ENCODE results near the gene ADPRS.

The ADPRS gene

DNA sequence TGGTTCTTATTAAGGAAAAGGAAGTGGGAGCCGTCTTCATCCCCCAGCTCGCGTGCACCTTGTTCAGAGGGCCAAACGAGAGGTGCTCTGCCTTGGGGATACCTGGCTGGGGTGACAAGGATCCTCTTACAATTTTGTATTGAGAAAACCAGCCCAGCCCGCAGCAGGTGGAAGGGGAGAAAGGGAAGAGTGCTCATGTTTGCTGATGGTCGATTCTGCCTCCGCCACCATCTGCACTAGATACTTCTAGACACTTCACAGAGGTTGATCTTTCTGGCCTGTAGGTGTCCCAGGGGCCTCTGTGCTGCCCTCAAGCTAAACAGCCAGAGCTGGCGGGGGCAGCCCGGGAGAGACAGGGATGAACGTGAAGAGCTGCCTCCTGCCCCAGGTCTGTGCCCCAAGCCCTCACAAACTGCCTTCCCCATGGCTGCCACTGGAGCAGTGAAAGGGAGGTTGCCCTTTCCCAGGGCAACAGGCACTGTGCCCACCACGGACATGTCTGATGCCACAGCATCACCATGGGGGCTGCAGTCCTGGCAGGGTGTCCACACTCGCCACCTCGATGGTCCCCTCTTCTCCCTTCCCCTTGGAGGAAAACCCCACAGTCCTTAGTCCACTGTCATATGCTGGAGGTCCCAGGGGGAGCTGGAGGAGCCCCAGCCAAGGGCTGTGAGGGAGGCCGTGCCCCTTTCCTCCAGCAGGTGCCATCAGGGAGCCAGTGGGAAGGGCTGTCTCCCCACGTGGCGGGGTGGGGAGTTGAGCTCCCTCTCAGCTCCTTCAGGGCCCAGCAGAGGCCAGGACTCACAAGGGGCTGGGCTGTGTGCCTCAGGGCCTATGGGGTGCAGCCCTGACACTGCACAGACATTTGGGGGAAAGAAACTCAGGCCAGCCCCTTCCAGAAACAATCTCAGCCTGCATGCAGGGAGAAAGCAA lies 8.1 kb downstream of the ADPRS start:
- Histone ChIP-seq H3K36me3 (peaks cover 53% of the 10 kb centered on the region), H3K27ac (peak overlapping the region; percentile 78), H3K4me1 (ENCODE audit: control insufficient read depth in 1 of 2, insufficient read depth in 1 of 2, low read depth in 1 of 2, low read length in 1 of 2) (peaks cover 18 to 28% of the 10 kb centered on the region in 2 experiments)

DNA sequence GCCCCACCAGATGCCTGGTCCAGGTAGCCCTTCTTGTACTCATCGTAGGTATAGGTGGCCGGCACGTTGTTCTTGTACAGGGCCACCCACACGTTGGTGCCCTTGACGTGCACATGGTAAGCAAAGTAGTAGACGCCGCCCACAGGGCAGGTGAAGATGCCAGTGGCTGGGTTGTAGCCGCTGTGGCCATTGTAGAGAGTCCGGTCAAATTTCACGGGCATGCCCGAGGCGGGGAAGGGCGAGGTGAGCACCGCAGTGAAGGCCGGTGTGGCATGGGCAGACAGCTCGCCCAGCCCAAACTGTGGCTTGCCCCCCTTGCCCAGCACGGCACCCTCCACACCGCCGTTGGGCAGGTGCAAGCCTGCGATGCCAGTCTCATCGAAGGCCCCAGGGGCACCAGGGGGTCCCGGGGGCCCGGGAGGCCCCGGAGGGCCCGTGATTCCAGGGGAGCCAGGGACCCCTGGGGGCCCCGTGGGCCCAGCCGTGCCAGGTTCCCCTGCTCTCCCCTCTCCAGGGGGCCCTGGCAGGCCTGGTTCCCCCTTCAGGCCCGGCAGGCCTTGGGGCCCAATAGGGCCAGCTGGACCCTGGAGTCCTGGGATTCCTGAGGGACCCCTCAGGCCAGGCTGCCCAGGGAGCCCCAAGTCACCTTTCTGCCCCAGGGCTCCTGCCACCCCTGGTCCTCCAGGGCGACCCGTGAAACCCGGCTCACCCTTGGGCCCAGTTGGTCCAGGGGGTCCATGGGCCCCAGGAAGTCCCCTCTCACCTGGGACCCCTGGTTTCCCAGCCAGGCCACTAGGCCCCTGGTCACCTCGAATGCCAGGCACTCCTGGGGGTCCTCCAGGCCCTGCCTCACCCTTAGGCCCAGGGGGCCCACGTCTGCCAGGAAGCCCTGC lies 9.2 kb downstream of the ADPRS start:
- Histone ChIP-seq H3K27me3 (no peaks in the 10 kb centered on the region), H3K36me3 (peaks cover 41% of the 10 kb centered on the region), H3K4me1 (ENCODE audit: control insufficient read depth in 1 of 2, insufficient read depth in 1 of 2, low read depth in 1 of 2, low read length in 1 of 2) (peaks cover 18 to 28% of the 10 kb centered on the region in 2 experiments), H3K4me3 (ENCODE audit: low read depth in 1 of 2, low read length in 1 of 2) (no peak overlapping the region), H3K9me3 (no peaks in the 10 kb centered on the region), H3K27ac (no peak overlapping the region)
- TF ChIP-seq, protein P1, sequence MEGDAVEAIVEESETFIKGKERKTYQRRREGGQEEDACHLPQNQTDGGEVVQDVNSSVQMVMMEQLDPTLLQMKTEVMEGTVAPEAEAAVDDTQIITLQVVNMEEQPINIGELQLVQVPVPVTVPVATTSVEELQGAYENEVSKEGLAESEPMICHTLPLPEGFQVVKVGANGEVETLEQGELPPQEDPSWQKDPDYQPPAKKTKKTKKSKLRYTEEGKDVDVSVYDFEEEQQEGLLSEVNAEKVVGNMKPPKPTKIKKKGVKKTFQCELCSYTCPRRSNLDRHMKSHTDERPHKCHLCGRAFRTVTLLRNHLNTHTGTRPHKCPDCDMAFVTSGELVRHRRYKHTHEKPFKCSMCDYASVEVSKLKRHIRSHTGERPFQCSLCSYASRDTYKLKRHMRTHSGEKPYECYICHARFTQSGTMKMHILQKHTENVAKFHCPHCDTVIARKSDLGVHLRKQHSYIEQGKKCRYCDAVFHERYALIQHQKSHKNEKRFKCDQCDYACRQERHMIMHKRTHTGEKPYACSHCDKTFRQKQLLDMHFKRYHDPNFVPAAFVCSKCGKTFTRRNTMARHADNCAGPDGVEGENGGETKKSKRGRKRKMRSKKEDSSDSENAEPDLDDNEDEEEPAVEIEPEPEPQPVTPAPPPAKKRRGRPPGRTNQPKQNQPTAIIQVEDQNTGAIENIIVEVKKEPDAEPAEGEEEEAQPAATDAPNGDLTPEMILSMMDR (IDR thresholded peaks at IDR 0.05): no peak

More for the DNA sequence above, 8.1 kb downstream of the ADPRS start:
- H3K27me3 ChIP-seq: no peaks in the 10 kb centered on the region
- H3K4me3 ChIP-seq (ENCODE audit: low read depth in 1 of 2, low read length in 1 of 2): no peak overlapping the region
- H3K9me3 ChIP-seq: no peaks in the 10 kb centered on the region
- TF ChIP-seq, protein P1 (IDR thresholded peaks at IDR 0.05): no peak

DNA sequence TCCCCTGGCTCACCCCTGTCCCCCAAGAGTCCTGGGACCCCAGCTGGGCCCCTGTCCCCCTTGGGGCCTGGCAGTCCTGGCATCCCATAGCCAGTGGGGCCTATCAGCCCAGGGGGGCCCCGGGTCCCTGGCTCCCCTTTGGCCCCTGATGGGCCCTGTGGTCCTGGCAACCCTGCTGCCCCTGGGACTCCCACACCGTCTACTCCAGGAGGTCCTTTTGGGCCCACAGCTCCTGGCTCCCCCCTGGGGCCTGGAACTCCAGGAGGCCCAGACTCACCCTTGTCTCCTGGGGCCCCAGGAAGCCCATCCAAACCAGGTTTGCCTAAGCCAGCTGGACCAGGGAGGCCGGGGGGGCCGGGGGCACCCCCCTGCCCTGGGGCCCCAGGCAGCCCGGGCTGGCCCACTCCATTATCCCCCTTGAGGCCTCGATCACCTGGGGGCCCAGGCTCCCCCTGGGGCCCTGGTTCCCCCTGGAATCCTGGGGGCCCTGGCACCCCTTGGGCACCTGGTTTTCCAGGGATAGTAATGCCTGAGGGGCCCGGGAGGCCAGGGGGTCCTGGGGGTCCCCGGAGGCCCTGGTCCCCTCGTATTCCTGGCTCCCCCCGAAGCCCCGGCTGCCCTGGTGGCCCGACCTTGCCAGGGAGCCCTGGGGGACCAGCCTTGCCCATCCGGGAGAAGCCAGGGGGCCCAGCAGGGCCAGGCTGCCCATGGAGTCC lies 10.1 kb downstream of the ADPRS start:
- no peak overlapping the region for H3K27ac ChIP-seq
- TF ChIP-seq, protein P1 (IDR thresholded peaks at IDR 0.05): no peak
- H3K4me3 ChIP-seq (ENCODE audit: low read depth in 1 of 2, low read length in 1 of 2): no peak overlapping the region
- no peaks in the 10 kb centered on the region for H3K27me3 ChIP-seq
- H3K4me1 ChIP-seq (ENCODE audit: control insufficient read depth in 1 of 2, insufficient read depth in 1 of 2, low read depth in 1 of 2, low read length in 1 of 2): peaks cover 18 to 28% of the 10 kb centered on the region in 2 experiments
- no peaks in the 10 kb centered on the region for H3K9me3 ChIP-seq
- peaks cover 32% of the 10 kb centered on the region for H3K36me3 ChIP-seq

DNA sequence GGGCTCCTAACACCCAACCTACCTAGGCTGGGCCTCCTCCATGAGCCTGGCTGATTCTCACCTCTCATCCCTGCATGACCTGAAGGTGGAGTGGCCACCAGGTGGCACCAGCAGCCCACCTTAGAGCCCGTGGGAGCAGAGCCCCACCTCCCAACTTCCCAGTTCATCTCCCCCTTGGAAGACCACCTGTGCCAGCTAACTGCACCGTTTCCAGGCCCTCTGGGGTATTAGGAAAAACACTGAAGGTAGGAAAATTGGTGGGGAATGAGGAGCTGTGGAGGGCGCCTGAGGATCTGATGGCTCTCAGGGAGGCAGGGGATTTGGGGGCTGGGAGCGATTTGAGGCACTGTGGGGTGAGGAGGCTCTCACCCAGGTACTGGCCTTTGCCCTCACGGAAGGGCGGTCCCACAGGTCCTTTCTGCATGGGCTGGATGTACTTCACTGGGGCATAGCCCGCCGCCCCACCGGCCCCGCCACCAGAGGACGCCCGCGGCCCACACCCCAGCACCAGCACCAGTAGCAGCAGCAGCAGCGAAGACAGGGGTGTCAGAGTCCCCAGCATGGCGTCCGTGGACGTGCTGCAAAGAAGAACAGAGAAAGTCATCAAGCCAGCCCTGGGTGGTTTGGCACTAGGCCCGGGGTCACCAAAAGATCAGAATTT lies 11.1 kb downstream of the ADPRS start:
- no peak overlapping the region for H3K27ac ChIP-seq
- H3K4me1 ChIP-seq (ENCODE audit: control insufficient read depth in 1 of 2, insufficient read depth in 1 of 2, low read depth in 1 of 2, low read length in 1 of 2): peaks cover 18 to 28% of the 10 kb centered on the region in 2 experiments
- no peaks in the 10 kb centered on the region for H3K9me3 ChIP-seq
- H3K4me3 ChIP-seq (ENCODE audit: low read depth in 1 of 2, low read length in 1 of 2): peak overlapping the region; percentile 26 to 52
- peaks cover 22% of the 10 kb centered on the region for H3K36me3 ChIP-seq
- no peaks in the 10 kb centered on the region for H3K27me3 ChIP-seq
- TF ChIP-seq, protein P1 (IDR thresholded peaks at IDR 0.05): peak; percentile 69
